ENCODE measurements around the gene HTRA3. TPM values are rescaled to one million over a fixed set of nuclear protein-coding genes. Genes with fewer than 3 reads are reported as not detected.

The HTRA3 gene
- total and polyA plus RNA-seq, 2 of the 8 experiments (the other 6 are each of a cell fraction or from before 2014, with no cell fraction given) = 3.2 to 5.8 TPM

DNA sequence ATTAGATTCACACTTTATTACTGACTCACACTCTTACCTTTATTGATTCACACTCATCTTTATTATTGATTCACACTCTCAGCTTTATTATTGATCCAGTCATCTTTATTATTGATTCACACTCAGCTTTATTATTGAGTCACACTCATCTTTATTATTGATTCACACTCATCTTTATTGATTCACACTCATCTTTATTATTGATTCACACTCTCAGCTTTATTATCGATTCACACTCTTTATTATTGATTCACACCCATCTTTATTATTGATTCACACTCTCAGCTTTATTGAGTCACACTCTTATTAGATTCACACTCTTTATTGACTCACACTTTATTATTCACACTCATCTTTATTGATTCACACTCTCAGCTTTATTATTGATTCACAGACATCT is 31.3 kb downstream of the HTRA3 start:
- Histone ChIP-seq H2BK12ac (ENCODE audit: low read depth, low read length) (no peak overlapping the region), H2BK20ac (ENCODE audit: low read length) (no peak overlapping the region), H3K9me3 (ENCODE audit: insufficient read depth in 2 of 2, low read depth in 1 of 2, low read length in 1 of 2) (no peaks in the 10 kb centered on the region), H3K79me2 (ENCODE audit: control insufficient read depth in 1 of 2, insufficient read depth in 2 of 2, low read length in 2 of 2) (no peaks in the 10 kb centered on the region), H4K91ac (replicated peaks; ENCODE audit: insufficient read length, low read length) (no peak overlapping the region), H2AK5ac (ENCODE audit: low read depth, low read length) (no peak overlapping the region), H3K14ac (ENCODE audit: insufficient read length) (no peak overlapping the region), H3K4ac (replicated peaks; ENCODE audit: insufficient read length, low read depth, low read length) (no peak overlapping the region), H3K27ac (ENCODE audit: low read depth, low read length) (no peak overlapping the region), H2BK15ac (ENCODE audit: low read length) (no peak overlapping the region), H3K36me3 (ENCODE audit: control insufficient read depth in 2 of 4, insufficient read depth in 4 of 4, low read length in 3 of 4) (no peaks in the 10 kb centered on the region), H3K27me3 (replicated peaks in 1 of 4; ENCODE audit: control insufficient read depth in 3 of 4, extremely low read depth in 1 of 4, insufficient read depth in 3 of 4, low read length in 3 of 4) (no peaks in the 10 kb centered on the region), H3K79me1 (ENCODE audit: low read depth, low read length) (no peaks in the 10 kb centered on the region), H3K4me1 (replicated peaks in 1 of 4; ENCODE audit: control insufficient read depth in 3 of 4, insufficient read depth in 4 of 4, low read length in 3 of 4) (no peaks in the 10 kb centered on the region), H4K8ac (ENCODE audit: extremely low read depth, insufficient read depth, low read length) (no peak overlapping the region), H4K20me1 (replicated peaks in 1 of 2; ENCODE audit: control insufficient read depth in 1 of 2, insufficient read depth in 2 of 2, low read length in 2 of 2) (no peaks in the 10 kb centered on the region), H3K4me2 (ENCODE audit: insufficient read depth in 1 of 2, low read depth in 2 of 2, low read length in 2 of 2) (no peak overlapping the region), H2BK5ac (ENCODE audit: low read depth, low read length) (no peak overlapping the region), H3K9ac (replicated peaks in 1 of 4; ENCODE audit: extremely low read depth in 1 of 4, low read depth in 3 of 4, low read length in 3 of 4) (no peak overlapping the region), H2AFZ (ENCODE audit: low read length) (no peak overlapping the region), H4K5ac (ENCODE audit: insufficient read length, low read depth, low read length) (no peak overlapping the region), H3K56ac (replicated peaks; ENCODE audit: insufficient read length, low read depth, low read length) (no peak overlapping the region), H3K18ac (ENCODE audit: extremely low read depth, low read length) (no peak overlapping the region), H3K23ac (ENCODE audit: insufficient read length) (no peak overlapping the region), H3K4me3 (ENCODE audit: extremely low read depth in 1 of 4, insufficient read depth in 2 of 4, low read depth in 3 of 4, low read length in 4 of 4) (no peak overlapping the region), H2BK120ac (replicated peaks; ENCODE audit: low read depth, low read length) (no peak overlapping the region), H3K23me2 (ENCODE audit: low read depth, low read length) (peaks cover 2% of the 10 kb centered on the region; the same call in 1 of the 2 replicates)
- ChIA-PET POLR2A (ENCODE audit: partially characterized antibody) (interaction anchor here (1.1 kb wide), 1 partner anchor 10 kb away, joined by 3 read pairs; no protein-coding TSS in a partner anchor), CTCF (ENCODE audit: partially characterized antibody) (interaction anchor here (0.7 to 2.6 kb wide), 4 partner anchors 9 to 133 kb away, joined by 3 to 7 read pairs (median 4); no protein-coding TSS in a partner anchor)
- FAIRE-seq (no peak), DNase-seq (ENCODE audit: low read depth in 1 of 2, low spot score in 2 of 2) (no peak)
- WGBS, 2 experiments (ENCODE audit: extremely low coverage in 1 of 2, insufficient coverage in 1 of 2, insufficient read length in 1 of 2, insufficient replicate concordance in 2 of 2, low coverage in 1 of 2, low lambda C conversion rate in 2 of 2, missing lambda C conversion rate in 1 of 2) = 94% methylated on average over 1 of the region's 1 CpG; no CpG with 5 or more reads in 1 of the 2 experiments
- TF ChIP-seq RNF2 (IDR thresholded peaks at IDR 0.05; ENCODE audit: borderline replicate concordance, low read depth, low read length, missing control alignments, poor library complexity, severe bottlenecking) = no peak
- no peak for TF ChIP-seq RFX5 (IDR thresholded peaks at IDR 0.05; ENCODE audit: borderline replicate concordance, low read depth, low read length)
- TF ChIP-seq TCF12 (IDR thresholded peaks at IDR 0.05; ENCODE audit: low read depth, low read length) = no peak
- TF ChIP-seq NRF1 (IDR thresholded peaks at IDR 0.05; ENCODE audit: low read depth, low read length) = no peak
- no peak for TF ChIP-seq GABPA (IDR thresholded peaks at IDR 0.05; ENCODE audit: borderline replicate concordance, insufficient read depth, low read length)

All from H1 (cell line).